IMR-90 (cell line): ENCODE measurements around the gene SRPRA. TPM values are rescaled to one million over a fixed set of nuclear protein-coding genes. Genes with fewer than 3 reads are reported as not detected.

Experiments used
- ATAC-seq: fragments of 200-7000 bp; cut with Tn5 transposase; 2 replicates; pipeline ENCODE4 v1.9.1; 2020; ENCODE audit warnings: low read depth, mild to moderate bottlenecking, moderate library complexity
- BruUV-seq: library from RNA; stranded (reverse); fragments of 400-500 nt; replicated peaks from 2 replicates; lab custom pipeline; 2021; lab: Mats Ljungman, UMichigan
- CTCF ChIA-PET: fragments of 300-600 bp; formaldehyde crosslinking; extraction: SDS; loops from one replicate; lab custom pipeline; 2021; ENCODE audit warnings: antibody characterized with exemption; lab: Yijun Ruan, JAX
- POLR2A ChIA-PET: fragments of 300-600 bp; sonication (Branson Sonifier 250); formaldehyde crosslinking; loops from one replicate; lab custom pipeline; 2022; ENCODE audit warnings: antibody characterized with exemption; ENCODE audit not compliant: unreplicated experiment; lab: Charles Lee
- DNase-seq: peaks from one replicate; pipeline ENCODE4 v3.0.0; 2013
- H2AFZ ChIP-seq: replicated peaks from 2 replicates; pipeline ENCODE3; 2013; ENCODE audit warnings: low read length, mild to moderate bottlenecking; ENCODE audit not compliant: poor library complexity
- H2AK5ac ChIP-seq: 2 replicates; pipeline ENCODE4 v1.6.1; 2013; ENCODE audit warnings: low read depth, low read length, inconsistent platforms
- H2AK9ac ChIP-seq: replicated peaks from 2 replicates; pipeline ENCODE3; 2013; ENCODE audit warnings: mild to moderate bottlenecking, low read depth, low read length, moderate library complexity; ENCODE audit not compliant: poor library complexity
- H2BK120ac ChIP-seq: 2 replicates; pipeline ENCODE4 v1.6.1; 2013; ENCODE audit warnings: low read depth, low read length, inconsistent platforms
- H2BK15ac ChIP-seq: 3 replicates; pipeline ENCODE4 v1.6.1; 2013; ENCODE audit warnings: low read depth, low read length, inconsistent platforms
- H2BK20ac ChIP-seq: 2 replicates; pipeline ENCODE4 v1.6.1; 2013; ENCODE audit warnings: low read depth, mild to moderate bottlenecking, inconsistent platforms, low read length, moderate library complexity
- H2BK5ac ChIP-seq: 2 replicates; pipeline ENCODE4 v1.6.1; 2013; ENCODE audit warnings: mild to moderate bottlenecking, low read depth, low read length, inconsistent platforms; ENCODE audit not compliant: poor library complexity, severe bottlenecking
- H3K14ac ChIP-seq: replicated peaks from 2 replicates; pipeline ENCODE4 v1.6.1; 2013; ENCODE audit warnings: low read depth, low read length, inconsistent platforms
- H3K18ac ChIP-seq: 2 replicates; pipeline ENCODE4 v1.6.1; 2013; ENCODE audit warnings: low read depth, low read length, control low read depth
- H3K23ac ChIP-seq: 2 replicates; pipeline ENCODE4 v1.6.1; 2013; ENCODE audit warnings: low read depth, low read length, inconsistent platforms
- H3K27ac ChIP-seq: 2 replicates; pipeline ENCODE4 v1.5.1; 2013; ENCODE audit warnings: mild to moderate bottlenecking, control low read depth, low read length; ENCODE audit not compliant: insufficient read depth
- H3K27me3 ChIP-seq: 2 replicates; pipeline ENCODE4 v1.6.1; 2013; ENCODE audit warnings: low read length; ENCODE audit not compliant: control insufficient read depth, insufficient read depth
- H3K36me3 ChIP-seq: 2 replicates; pipeline ENCODE4 v1.6.1; 2013; ENCODE audit warnings: low read length, mixed read lengths; ENCODE audit not compliant: control insufficient read depth, insufficient read depth
- H3K4ac ChIP-seq: 2 replicates; pipeline ENCODE4 v1.6.1; 2013; ENCODE audit warnings: low read depth, low read length, inconsistent platforms
- H3K4me1 ChIP-seq: 2 replicates; pipeline ENCODE4 v1.6.1; 2013; ENCODE audit warnings: low read length, mixed read lengths; ENCODE audit not compliant: control insufficient read depth, insufficient read depth
- H3K4me2 ChIP-seq: 2 replicates; pipeline ENCODE4 v1.6.1; 2013; ENCODE audit warnings: low read depth, mild to moderate bottlenecking, control low read depth, low read length, moderate library complexity
- H3K4me3 ChIP-seq: 2 replicates; pipeline ENCODE4 v1.5.1; 2013; ENCODE audit warnings: low read depth, mild to moderate bottlenecking, control low read depth, low read length, moderate library complexity; ENCODE audit not compliant: insufficient read depth
- H3K56ac ChIP-seq: 2 replicates; pipeline ENCODE4 v1.6.1; 2013; ENCODE audit warnings: low read length, inconsistent platforms; ENCODE audit not compliant: insufficient read depth; ENCODE audit errors: extremely low read depth
- H3K79me1 ChIP-seq, 2 experiments: 2 replicates each; pipeline ENCODE4 v1.6.1; 2013; ENCODE audit warnings: low read length in 2 of 2, inconsistent platforms in 1 of 2, low read depth in 1 of 2
- H3K9ac ChIP-seq: 2 replicates; pipeline ENCODE4 v1.6.1; 2013; ENCODE audit warnings: low read depth, low read length, control low read depth
- H3K9me1 ChIP-seq: 2 replicates; pipeline ENCODE4 v1.6.1; 2013; ENCODE audit warnings: low read length, inconsistent platforms; ENCODE audit not compliant: insufficient read depth
- H3K9me3 ChIP-seq: 2 replicates; pipeline ENCODE4 v1.6.1; 2013; ENCODE audit warnings: low read length; ENCODE audit not compliant: control insufficient read depth, insufficient read depth
- H4K20me1 ChIP-seq: 2 replicates; pipeline ENCODE4 v1.6.1; 2013; ENCODE audit warnings: low read length, inconsistent platforms; ENCODE audit not compliant: insufficient read depth
- H4K5ac ChIP-seq: 2 replicates; pipeline ENCODE4 v1.6.1; 2013; ENCODE audit warnings: mild to moderate bottlenecking, low read depth, low read length, control low read depth
- H4K8ac ChIP-seq, 2 experiments: 2 replicates each; pipeline ENCODE4 v1.6.1; 2013; ENCODE audit warnings: low read depth in 2 of 2, low read length in 2 of 2, control low read depth in 1 of 2, inconsistent platforms in 1 of 2
- H4K91ac ChIP-seq: 2 replicates; pipeline ENCODE4 v1.6.1; 2013; ENCODE audit warnings: low read depth, low read length, inconsistent platforms; ENCODE audit not compliant: insufficient read depth
- BHLHE40 ChIP-seq: fragments of 150-350 bp; IDR thresholded peaks from 2 replicates; pipeline ENCODE4 v1.6.1; 2016; ENCODE audit warnings: mild to moderate bottlenecking, low read depth, low read length
- CEBPB ChIP-seq: IDR thresholded peaks from 2 replicates; pipeline ENCODE4 v1.6.1; 2012; ENCODE audit warnings: low read depth, low read length, improper control_type of control experiment
- CHD1 ChIP-seq: IDR thresholded peaks from 2 replicates; pipeline ENCODE4 v1.6.1; 2012; ENCODE audit warnings: low read depth, low read length, improper control_type of control experiment
- ELK1 ChIP-seq: fragments of 150-350 bp; IDR thresholded peaks from 2 replicates; pipeline ENCODE4 v1.6.1; 2016; ENCODE audit warnings: low read depth, mild to moderate bottlenecking, low read length, moderate library complexity, borderline replicate concordance
- FOS ChIP-seq: fragments of 150-350 bp; IDR thresholded peaks from 2 replicates; pipeline ENCODE4 v1.6.1; 2016; ENCODE audit warnings: low read depth, low read length
- MAFK ChIP-seq: IDR thresholded peaks from 2 replicates; pipeline ENCODE4 v1.6.1; 2012; ENCODE audit warnings: low read depth, low read length, improper control_type of control experiment
- MAZ ChIP-seq: IDR thresholded peaks from 2 replicates; pipeline ENCODE4 v1.6.1; 2012; ENCODE audit warnings: low read depth, mild to moderate bottlenecking, low read length, improper control_type of control experiment, moderate library complexity, borderline replicate concordance
- MXI1 ChIP-seq: IDR thresholded peaks from 2 replicates; pipeline ENCODE4 v1.6.1; 2012; ENCODE audit warnings: low read depth, mild to moderate bottlenecking, low read length, moderate library complexity, borderline replicate concordance
- NFE2L2 ChIP-seq: fragments of 150-350 bp; IDR thresholded peaks from 2 replicates; pipeline ENCODE4 v1.6.1; 2016; ENCODE audit warnings: low read depth, mild to moderate bottlenecking, low read length
- POLR2A ChIP-seq: IDR thresholded peaks from 2 replicates; pipeline ENCODE4 v1.6.1; 2012; ENCODE audit warnings: mild to moderate bottlenecking, low read depth, low read length
- RAD21 ChIP-seq: IDR thresholded peaks from 2 replicates; pipeline ENCODE4 v1.6.1; 2012; ENCODE audit warnings: low read length, improper control_type of control experiment
- RCOR1 ChIP-seq: IDR thresholded peaks from 2 replicates; pipeline ENCODE4 v1.6.1; 2012; ENCODE audit warnings: mild to moderate bottlenecking, low read length, improper control_type of control experiment; ENCODE audit not compliant: insufficient replicate concordance
- RFX5 ChIP-seq: IDR thresholded peaks from 2 replicates; pipeline ENCODE4 v1.8.0; 2012; ENCODE audit warnings: low read depth, mild to moderate bottlenecking, low read length, moderate library complexity
- SMC3 ChIP-seq: fragments of 150-350 bp; IDR thresholded peaks from 2 replicates; pipeline ENCODE4 v1.6.1; 2016; ENCODE audit warnings: low read depth, mild to moderate bottlenecking, antibody characterized with exemption, low read length, moderate library complexity
- WGBS, 2 experiments: methylation state at CpG; one replicate each; pipeline versions ENCODE4 v1.1.5 to v1.1.7; 2013; ENCODE audit warnings: missing lambda C conversion rate in 2 of 2; ENCODE audit not compliant: insufficient read length in 1 of 2; ENCODE audit errors: extremely low coverage in 2 of 2; 5-methylcytosine and 5-hydroxymethylcytosine counted together
- dilution Hi-C: fragments of 300-500 bp; cut with HindIII; formaldehyde crosslinking; loops from one replicate; pipeline ENCODE4 v1.14.3; 2018; ENCODE audit warnings: low sequenced_read_pairs; ENCODE audit not compliant: unreplicated experiment
- in situ Hi-C: fragments of 300-500 bp; cut with MboI; formaldehyde crosslinking; loops from 3 replicates; pipeline ENCODE4 v1.14.3; 2019; ENCODE audit warnings: low sequenced_read_pairs, inconsistent platforms, mixed read lengths
- intact Hi-C: fragments of 100-400 bp; cut with micrococcal nuclease; formaldehyde crosslinking; loops from 2 replicates; pipeline ENCODE4 v1.10.0; 2022
- polyA plus RNA-seq, 3 experiments: library from polyadenylated mRNA; depleted of rRNA; stranded (reverse); fragments of >200 nt; gene quantifications; 2 replicates each; pipeline ENCODE4 v1.2.3, GENCODE V29; 2012; ENCODE audit warnings: low replicate concordance in 1 of 3
- total RNA-seq: library from RNA; depleted of rRNA; stranded (reverse); fragments of >200 nt; gene quantifications from 2 replicates; pipeline ENCODE4 v1.2.3, GENCODE V29; 2012
- TF ChIP-seq, protein P1 (sequence below): fragments of 150-350 bp; IDR thresholded peaks from 2 replicates; pipeline ENCODE4 v1.6.1; 2017; ENCODE audit warnings: mild to moderate bottlenecking, antibody characterized with exemption, low read length, low read depth
- TF ChIP-seq, protein P2 (sequence below): conservative IDR thresholded peaks from 2 replicates; pipeline ENCODE4 v1.5.1; 2012; ENCODE audit warnings: mild to moderate bottlenecking, low read depth, low read length, improper control_type of control experiment

SRPRA gene
- total and polyA plus RNA-seq, 2 of the 4 experiments (the other 2 are of a cell fraction), result 108 to 131 TPM

DNA sequence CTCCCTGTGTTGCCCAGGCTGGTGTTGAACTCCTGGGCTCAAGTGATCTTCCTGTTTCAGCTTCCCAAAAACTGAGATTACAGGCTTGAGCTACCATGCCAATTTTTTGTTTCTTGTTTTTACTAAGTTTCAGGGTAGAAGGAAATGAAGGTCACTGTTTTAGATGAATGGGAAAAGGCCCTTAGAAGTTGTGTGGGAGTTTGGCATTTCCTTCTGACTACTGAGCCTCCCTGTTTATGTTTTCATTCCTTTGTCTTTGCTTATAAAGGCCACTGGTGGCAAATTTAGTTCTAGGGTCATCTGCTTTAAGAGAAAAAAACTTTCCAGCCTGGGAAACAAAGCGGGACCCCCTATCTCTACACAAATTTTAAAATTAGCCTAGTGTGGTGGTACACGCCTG lies 22.1 kb downstream of the SRPRA start:
- H4K91ac ChIP-seq, result peak overlapping the region; percentile 27; the same call in 1 of the 2 replicates
- H3K14ac ChIP-seq, result peak overlapping the region; percentile 76; the same call in 1 of the 2 replicates
- H2BK120ac ChIP-seq, result peak overlapping the region; percentile 64; the same call in 1 of the 2 replicates
- 0 out of 2 replicates have a peak overlapping the region, but pooled peaks have one; percentile 21 for H2BK20ac ChIP-seq
- WGBS, 2 experiments, result no CpG with 5 or more reads among the region's 2 CpGs
- no peak overlapping the region for H2AK9ac ChIP-seq
- H3K9ac ChIP-seq, result no peak overlapping the region
- H3K9me1 ChIP-seq, result peaks cover 3% of the 10 kb centered on the region
- H3K4me1 ChIP-seq, result peaks cover 8% of the 10 kb centered on the region
- DNase-seq, result peak; percentile 59
- no peak overlapping the region for H3K56ac ChIP-seq
- no peak overlapping the region for H3K23ac ChIP-seq
- intact Hi-C loops (no loop called here), dilution Hi-C loops (no loop called here), in situ Hi-C loops (no loop called here)
- no peaks in the 10 kb centered on the region for H4K20me1 ChIP-seq
- H2AK5ac ChIP-seq, result peak overlapping the region; percentile 85
- H2AFZ ChIP-seq, result no peak overlapping the region
- H2BK5ac ChIP-seq, result peak overlapping the region; percentile 81
- CTCF ChIA-PET, result no interaction called here
- BruUV-seq, result no TSS peak
- peak overlapping the region in 1 of 2 experiments; percentile 56; a peak in 1 of 4 replicates for H4K8ac ChIP-seq
- peak; percentile 86 for ATAC-seq
- H3K27me3 ChIP-seq, result no peaks in the 10 kb centered on the region
- H3K79me1 ChIP-seq, result peaks cover 3 to 16% of the 10 kb centered on the region in 2 experiments; a peak in 3 of 4 replicates
- POLR2A ChIA-PET, result no interaction called here
- H3K4ac ChIP-seq, result peak overlapping the region; percentile 80
- peaks cover 12% of the 10 kb centered on the region for H3K36me3 ChIP-seq
- H2BK15ac ChIP-seq, result no peak overlapping the region
- H3K27ac ChIP-seq, result peak overlapping the region; percentile 55; the same call in 1 of the 2 replicates
- H3K9me3 ChIP-seq, result no peaks in the 10 kb centered on the region
- no peak overlapping the region for H3K4me3 ChIP-seq
- TF ChIP-seq ELK1 (no peak), CHD1 (no peak), RAD21 (no peak), RFX5 (no peak), MAZ (no peak), MAFK (no peak), SMC3 (no peak), POLR2A (no peak), NFE2L2 (no peak), RCOR1 (no peak), FOS (no peak), BHLHE40 (no peak), CEBPB (no peak), MXI1 (no peak)
- TF ChIP-seq, protein P1, sequence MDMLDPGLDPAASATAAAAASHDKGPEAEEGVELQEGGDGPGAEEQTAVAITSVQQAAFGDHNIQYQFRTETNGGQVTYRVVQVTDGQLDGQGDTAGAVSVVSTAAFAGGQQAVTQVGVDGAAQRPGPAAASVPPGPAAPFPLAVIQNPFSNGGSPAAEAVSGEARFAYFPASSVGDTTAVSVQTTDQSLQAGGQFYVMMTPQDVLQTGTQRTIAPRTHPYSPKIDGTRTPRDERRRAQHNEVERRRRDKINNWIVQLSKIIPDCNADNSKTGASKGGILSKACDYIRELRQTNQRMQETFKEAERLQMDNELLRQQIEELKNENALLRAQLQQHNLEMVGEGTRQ, result no peak
- TF ChIP-seq, protein P2, sequence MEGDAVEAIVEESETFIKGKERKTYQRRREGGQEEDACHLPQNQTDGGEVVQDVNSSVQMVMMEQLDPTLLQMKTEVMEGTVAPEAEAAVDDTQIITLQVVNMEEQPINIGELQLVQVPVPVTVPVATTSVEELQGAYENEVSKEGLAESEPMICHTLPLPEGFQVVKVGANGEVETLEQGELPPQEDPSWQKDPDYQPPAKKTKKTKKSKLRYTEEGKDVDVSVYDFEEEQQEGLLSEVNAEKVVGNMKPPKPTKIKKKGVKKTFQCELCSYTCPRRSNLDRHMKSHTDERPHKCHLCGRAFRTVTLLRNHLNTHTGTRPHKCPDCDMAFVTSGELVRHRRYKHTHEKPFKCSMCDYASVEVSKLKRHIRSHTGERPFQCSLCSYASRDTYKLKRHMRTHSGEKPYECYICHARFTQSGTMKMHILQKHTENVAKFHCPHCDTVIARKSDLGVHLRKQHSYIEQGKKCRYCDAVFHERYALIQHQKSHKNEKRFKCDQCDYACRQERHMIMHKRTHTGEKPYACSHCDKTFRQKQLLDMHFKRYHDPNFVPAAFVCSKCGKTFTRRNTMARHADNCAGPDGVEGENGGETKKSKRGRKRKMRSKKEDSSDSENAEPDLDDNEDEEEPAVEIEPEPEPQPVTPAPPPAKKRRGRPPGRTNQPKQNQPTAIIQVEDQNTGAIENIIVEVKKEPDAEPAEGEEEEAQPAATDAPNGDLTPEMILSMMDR, result no peak
- peak overlapping the region; percentile 29; the same call in 1 of the 2 replicates for H3K18ac ChIP-seq
- H4K5ac ChIP-seq, result peak overlapping the region; percentile 44; the same call in 1 of the 2 replicates
- H3K4me2 ChIP-seq, result peak overlapping the region; percentile 27
